Stimulated activated CD8-positive, alpha-beta memory T cell treated with anti-CD3 and anti-CD28 coated beads, Interleukin-7, amount 100 ng/mL, for 1 hour (primary cell): ENCODE measurements around the gene ARID4A.
"Not testable (repeated sequence)": the region's sequence is repeated elsewhere in the genome, so short reads cannot be mapped to it uniquely, and the experiment has no call there.

Source experiments
- DNase-seq, 2 donors: peaks; one replicate each; pipeline ENCODE4 v3.0.0-alpha.2; 2020; ENCODE audit warnings: low read depth in 2 of 2

Gene ARID4A, protein sequence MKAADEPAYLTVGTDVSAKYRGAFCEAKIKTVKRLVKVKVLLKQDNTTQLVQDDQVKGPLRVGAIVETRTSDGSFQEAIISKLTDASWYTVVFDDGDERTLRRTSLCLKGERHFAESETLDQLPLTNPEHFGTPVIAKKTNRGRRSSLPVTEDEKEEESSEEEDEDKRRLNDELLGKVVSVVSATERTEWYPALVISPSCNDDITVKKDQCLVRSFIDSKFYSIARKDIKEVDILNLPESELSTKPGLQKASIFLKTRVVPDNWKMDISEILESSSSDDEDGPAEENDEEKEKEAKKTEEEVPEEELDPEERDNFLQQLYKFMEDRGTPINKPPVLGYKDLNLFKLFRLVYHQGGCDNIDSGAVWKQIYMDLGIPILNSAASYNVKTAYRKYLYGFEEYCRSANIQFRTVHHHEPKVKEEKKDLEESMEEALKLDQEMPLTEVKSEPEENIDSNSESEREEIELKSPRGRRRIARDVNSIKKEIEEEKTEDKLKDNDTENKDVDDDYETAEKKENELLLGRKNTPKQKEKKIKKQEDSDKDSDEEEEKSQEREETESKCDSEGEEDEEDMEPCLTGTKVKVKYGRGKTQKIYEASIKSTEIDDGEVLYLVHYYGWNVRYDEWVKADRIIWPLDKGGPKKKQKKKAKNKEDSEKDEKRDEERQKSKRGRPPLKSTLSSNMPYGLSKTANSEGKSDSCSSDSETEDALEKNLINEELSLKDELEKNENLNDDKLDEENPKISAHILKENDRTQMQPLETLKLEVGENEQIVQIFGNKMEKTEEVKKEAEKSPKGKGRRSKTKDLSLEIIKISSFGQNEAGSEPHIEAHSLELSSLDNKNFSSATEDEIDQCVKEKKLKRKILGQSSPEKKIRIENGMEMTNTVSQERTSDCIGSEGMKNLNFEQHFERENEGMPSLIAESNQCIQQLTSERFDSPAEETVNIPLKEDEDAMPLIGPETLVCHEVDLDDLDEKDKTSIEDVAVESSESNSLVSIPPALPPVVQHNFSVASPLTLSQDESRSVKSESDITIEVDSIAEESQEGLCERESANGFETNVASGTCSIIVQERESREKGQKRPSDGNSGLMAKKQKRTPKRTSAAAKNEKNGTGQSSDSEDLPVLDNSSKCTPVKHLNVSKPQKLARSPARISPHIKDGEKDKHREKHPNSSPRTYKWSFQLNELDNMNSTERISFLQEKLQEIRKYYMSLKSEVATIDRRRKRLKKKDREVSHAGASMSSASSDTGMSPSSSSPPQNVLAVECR

GRCh38 chr14:58298477-58299400, at the start of gene ARID4A:
Gene ARID4A, plus strand, starts transcription at chr14:58298555. Its CDS starts 1,300 bp downstream, at chr14:58299855.
- peak; percentile 9 to 16 for DNase-seq

DNA sequence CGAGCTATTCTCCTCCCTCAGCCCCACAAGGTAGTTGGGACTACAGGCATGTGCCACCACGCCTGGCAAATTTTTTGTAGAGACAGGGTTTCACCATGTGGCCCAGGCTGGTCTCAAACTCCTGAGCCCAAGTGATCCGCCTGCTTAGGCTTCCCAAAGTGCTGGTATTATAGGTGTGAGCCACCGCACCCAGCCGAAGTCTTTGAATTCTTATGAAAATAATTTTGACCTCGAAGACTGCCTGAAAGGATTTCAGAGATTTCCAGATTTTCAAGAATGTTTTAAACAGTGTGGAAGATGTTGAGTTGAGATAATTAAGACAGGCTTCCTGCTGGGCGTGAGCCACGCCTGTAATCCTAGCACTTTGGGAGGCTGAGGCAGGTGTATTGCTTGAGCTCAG, 48.7 kb upstream of the ARID4A start:
- no peak for DNase-seq

- no peak for DNase-seq
Measured at GRCh38 chr14:58258156-58258555, 40.2 kb upstream of the ARID4A start.

DNA sequence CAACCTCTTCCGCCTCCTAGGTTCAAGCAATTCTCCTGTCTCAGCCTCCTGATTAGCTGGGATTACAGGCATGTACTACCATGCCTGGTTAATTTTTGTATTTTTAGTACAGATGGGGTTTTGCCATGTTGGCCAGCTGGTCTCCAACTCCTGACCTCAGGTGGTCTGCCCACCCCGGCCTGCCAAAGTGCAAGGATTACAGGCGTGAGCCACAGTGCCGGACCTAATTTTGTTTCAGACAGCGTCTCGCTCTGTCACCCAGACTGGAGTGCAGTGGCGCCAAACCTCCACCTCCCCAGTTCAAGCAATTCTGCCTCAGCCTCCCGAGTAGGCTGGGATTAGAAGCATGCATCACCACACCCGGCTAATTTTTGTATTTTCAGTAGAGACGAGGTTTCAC, 36.4 kb upstream of the ARID4A start:
- not testable (repeated sequence) for DNase-seq

DNA sequence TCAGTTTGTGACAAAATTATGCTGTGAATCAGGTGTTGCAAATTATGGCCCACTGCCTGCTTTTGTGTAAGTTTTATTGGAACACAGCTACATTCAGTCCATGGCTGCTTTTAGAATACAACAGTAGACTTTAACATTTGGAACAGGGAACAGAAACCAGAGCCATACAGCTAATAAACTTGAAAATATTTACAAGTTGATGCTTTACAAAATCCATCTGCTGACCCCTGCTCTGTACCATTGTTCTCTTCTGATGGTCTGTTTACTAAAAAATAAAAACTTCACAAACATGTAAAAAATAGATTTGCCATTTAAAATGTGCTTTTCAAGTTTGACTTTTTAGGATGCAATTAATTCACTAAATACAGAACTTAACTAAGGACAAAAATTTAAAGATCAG, 33.0 kb upstream of the ARID4A start:
- DNase-seq = no peak

DNA sequence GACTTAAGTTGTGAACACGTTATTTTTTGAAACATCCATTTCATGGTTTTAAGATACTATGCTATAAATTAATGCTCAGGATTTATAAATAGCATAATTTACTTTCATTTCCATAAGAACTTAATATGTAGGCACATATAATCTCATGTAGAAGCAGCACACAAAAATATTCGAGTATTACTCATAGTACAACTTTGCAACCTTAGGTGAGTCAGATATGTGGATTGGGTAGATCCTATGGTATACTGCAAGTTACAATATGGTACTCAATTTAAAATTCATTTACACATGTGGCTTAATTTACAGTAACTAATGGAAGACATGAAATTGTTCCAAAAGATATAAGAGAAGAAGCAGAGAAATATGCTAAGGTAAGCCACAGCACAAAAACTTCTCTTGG, 27.7 kb upstream of the ARID4A start:
- DNase-seq = no peak

DNA sequence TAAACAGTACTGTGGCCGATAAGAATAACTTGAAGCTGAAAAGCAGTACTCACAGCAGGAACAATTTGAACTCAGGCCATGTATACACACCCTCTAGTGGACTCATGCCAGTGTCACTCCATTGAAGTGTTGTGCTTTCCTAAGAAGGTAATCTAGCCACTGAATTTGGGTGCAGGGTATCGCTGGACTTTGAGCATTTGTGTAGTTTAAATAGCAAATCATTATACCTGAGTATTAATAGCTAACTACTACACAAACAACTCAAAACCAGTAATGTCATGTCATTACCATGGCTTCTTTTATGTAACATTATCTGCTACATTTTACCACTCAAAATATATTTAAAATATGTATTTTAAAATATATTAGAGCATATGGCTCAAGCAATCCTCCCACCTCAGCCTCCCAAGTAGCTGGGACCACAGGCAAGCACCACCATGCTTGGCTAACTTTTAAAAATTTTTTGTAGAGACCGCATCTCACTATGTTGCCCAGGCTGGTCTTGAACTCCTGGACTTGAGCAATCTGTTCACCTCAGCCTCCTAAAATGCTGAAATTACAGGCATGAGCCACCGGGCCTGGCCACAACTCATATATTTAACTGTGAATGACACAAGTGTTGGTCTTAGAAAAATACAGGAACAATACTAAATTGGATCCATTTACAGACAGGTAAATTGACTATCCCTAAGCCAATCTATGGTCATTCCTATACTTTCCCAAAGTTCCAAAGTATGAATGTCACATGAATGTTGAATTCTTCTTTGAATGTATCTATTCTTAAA, 25.6 kb upstream of the ARID4A start:
- DNase-seq = no peak

DNA sequence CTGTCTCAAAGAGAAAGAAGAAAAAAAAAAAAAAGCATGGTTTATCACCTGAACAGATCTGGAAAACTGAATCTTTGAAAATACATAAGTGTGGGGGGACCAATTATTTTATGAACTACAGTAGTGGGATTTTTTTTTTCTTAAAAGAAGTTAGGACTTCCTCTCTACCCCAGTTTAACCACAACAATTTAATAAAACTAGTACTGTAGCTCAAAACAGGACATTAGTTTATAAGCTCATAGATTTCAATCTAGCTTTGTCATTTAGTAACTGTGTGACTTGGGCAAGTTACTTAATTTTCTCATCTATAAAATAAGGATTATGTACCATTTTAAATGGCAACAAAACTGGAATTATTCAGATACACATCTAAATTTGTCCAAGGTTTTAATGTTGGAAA, 23.5 kb upstream of the ARID4A start:
- no peak for DNase-seq

DNA sequence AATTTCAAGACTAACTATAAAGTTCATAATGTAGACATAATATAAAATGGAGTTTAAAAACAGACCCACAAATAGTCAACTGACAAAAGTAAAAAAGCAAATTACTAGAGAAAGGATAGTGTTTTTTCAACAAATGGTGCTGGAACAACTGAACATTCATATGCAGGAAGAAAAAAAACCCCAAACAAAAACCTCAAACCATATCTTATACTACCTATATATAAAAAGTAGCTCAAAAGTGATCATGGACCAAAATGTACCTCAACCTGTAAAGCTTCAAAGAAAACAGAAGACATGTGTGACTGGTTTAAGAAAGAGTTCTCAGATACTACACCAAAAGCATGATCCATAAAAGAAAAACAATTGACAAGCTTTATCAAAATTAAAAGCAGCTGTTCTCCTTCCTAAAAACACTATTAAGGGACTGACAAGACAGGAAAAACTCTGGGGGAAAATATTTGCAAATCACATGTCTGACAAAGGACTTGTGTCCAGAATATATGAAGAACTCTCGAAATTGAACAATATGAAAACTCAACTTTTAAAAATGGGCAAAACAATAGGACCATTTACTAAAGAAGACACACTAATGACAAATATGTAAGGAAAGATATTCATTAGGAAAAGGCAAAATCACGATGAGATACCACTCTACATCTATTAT, 22.7 kb upstream of the ARID4A start:
- DNase-seq = no peak

GRCh38 chr14:58276208-58276607, 22.1 kb upstream of the ARID4A start:
- no peak for DNase-seq

DNA sequence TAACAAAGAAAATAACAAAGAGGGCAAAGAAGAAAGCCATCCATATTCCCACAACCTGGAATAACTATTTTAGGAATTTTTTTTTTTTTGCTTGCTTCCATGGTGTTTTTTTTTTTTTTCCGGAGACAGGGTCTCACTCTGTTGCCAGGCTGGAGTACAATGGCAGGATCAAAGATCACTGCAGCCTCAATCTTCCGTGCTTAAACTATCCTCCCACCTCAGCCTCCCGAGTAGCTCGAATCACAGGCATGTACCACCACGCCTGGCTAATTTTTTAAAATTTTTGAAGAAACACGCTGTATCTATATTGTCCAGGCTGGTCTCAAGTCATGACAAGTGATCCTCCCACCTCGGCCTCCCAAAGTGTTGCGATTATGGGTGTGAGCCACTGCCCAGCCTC, 20.2 kb upstream of the ARID4A start:
- no peak for DNase-seq

DNA sequence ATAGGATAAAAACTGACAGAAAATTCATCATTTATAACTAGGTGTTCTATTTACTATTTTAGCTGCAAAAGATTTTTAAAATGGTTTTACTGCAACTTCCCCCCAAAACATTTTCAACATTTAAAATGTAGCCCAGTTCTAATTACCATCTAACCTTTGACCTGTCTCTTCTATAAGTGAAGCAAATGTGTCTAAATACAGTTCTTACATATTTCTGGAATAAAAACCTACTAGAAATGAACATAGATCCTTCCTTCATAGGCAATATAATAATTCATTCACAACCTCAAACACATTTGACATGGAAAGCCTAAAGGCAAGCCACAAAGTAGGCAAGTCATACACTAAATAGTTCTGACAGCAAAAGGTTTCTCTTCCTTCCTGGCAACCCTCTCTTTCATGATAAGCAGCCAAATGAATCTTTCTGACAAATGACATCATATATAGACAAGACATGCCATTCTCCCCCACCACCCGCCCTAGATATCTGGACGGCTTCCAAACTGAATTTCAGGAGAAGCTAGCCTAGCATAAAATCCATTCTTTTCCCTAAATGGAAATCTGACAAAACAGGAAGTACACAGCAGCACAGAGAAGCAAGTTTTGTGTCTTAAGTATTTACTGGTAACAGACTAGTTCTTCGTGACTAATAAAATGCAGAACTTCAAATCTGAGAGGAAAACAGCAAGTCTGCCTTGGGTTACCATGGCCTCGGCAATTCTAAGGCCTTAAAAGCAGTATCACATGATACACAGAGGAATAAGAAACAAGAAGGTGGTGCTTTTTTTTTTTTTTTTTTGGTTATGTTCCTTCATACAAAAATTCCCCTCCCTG, 17.2 kb upstream of the ARID4A start:
- no peak for DNase-seq

GRCh38 chr14:58281969-58282368, 16.4 kb upstream of the ARID4A start:
- no peak for DNase-seq

DNA sequence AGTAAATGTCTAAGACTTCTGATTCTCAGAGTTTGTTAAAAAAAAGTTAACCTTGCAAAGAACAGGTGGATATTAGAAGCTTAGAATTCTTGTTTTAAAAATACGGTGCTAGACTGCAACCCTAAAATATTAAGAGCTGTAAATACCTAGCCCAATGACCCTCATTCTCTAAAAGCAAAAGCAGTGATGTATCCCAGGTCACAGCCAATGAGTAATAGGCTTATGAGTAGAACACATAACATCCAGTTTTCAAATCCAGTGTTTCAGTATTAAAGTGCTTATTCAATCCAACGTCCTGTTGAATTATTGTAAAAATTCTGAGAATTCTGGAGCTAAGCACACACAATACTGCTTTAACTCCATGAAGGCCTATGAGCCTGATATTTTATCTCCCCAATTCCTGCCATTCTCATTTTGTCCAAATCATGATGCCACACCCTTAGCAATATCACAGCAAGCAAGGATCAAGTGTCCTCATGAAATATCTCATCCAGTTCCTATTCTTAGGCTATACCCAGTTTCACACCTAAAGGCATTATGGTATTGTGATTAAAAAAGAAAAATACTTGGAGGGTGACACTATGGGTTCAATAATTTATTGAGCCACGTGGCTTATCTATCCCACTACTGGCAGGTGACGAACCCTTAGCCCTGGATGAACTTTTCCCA, 15.3 kb upstream of the ARID4A start:
- no peak for DNase-seq

- no peak for DNase-seq
Measured at GRCh38 chr14:58283730-58284129, 14.6 kb upstream of the ARID4A start.

DNA sequence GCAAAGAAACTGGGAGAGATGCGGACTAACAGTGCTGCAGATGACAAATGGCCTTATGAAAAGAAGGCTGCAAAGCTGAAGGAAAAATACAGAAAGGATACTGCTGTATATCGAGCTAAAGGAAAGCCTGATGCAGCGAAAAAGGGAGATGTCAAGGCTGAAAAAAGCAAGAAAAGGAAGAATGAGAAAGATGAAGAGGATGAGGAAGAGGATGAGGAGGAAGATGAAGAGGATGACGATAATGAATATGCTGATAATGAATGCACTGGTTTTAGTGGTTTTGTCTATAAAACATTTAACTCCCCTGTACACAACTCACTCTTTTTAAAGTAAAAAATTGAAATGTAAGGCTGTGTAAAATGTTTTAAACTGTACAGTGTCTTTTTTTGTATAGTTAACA, 13.2 kb upstream of the ARID4A start:
- DNase-seq = no peak

DNA sequence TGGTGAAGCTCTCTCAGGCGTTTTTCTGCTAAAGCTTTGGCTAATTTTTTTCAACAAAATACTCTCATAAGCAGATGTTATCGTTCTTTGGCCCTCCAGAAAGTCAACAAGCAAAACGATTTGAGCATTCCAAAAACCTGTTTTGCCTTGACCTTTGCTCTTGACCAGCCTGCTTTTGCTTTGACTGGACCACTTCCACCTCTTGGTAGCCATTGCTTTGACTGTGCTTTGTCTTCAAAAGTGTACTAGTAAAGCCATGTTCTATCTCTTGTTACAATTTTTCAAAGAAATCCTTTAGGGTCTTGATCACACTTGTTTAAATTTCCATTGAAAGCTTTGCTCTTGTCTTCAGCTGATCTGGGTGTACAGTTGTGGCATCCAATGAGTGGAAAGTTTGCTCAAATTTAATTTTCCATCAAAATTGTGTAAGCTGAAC, 10.7 kb upstream of the ARID4A start:
- no peak for DNase-seq

DNA sequence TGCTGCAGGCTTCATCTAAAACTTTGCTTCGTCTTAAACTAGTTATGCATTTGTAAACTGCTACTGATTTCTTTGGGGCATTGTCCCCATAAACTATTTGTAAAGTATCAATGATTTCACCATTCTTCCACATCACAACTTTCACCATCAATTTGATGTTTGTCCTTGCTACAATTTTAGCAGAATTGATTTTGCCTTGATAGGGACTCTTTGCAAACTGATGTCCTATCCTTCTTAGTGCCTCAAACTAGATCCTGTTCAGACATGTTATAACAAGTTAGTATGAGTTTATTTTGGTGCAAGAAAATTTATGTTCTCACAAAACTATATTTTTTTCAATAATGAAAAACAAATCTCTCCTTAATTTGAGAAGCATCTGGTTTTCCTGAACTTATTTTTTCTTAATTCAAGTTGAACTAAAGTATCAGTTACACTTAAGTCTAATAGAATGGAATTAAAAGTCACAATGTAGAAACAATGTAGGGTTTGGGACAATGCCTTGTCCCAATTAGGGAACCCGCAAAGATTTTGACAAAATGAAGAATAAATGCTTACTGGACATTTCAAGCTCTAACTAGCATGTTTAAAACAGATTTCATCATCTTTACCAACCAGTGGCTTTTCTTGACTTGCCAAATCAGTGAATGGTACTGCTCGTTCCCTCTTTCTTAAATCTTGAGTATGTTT, 10.1 kb upstream of the ARID4A start:
- no peak for DNase-seq
